RWPE1 (cell line): Measurements from ENCODE around the gene ANKRD34A.

Experiments used
- CTCF ChIA-PET: fragments of 350-600 bp; sonication (Branson Sonifier 250); formaldehyde crosslinking; extraction: SDS; loops from one replicate; lab custom pipeline; 2021; lab: Yijun Ruan, JAX
- POLR2A ChIA-PET: fragments of 400-600 bp; formaldehyde crosslinking; extraction: SDS; loops from one replicate; lab custom pipeline; 2020; ENCODE audit warnings: antibody characterized with exemption; ENCODE audit not compliant: low non-redundant PET; lab: Yijun Ruan, JAX
- DNase-seq: peaks from one replicate; pipeline ENCODE4 v3.0.0; 2012; ENCODE audit warnings: low spot score
- H3K27ac ChIP-seq: fragments of 450-650 bp; 2 replicates; pipeline ENCODE4 v1.5.1; 2017
- TF ChIP-seq, protein P1 (sequence below): fragments of 450-650 bp; conservative IDR thresholded peaks from 2 replicates; pipeline ENCODE4 v1.5.1; 2017; ENCODE audit warnings: low read depth, mild to moderate bottlenecking

Gene ANKRD34A

DNA sequence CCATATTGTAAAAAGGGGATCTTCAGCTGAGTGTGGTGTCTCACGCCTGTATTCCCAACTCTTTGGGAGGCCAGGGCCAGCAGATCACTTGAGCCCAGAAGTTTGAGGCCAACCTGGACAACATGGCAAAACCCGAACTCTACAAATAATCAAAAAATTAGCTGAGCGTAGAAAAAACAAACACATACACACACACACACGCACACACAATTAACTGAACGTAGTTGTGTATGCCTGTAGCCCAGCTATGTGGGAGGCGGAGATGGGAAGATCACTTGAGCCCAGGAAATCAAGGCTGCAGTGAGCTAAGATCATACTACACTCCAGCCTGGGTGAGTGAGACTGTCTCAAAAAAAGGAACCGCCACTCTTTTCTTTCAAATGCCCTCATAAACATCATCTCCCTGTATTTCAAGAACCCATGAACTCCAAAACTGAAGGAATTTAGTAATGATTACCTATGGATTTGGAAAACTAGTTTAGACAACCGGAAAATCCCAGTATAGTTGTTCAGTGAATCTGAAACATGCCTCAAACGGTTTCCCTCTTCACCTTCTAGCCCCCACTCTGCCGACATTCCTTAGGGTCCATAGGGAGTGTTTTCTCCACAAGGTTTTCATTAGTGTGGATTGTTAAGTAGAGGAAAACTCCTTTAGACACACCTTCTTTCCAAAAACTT, 27.5 kb upstream of the ANKRD34A start:
- H3K27ac ChIP-seq = peak overlapping the region; percentile 55
- CTCF ChIA-PET = interaction anchor here (0.5 to 2.4 kb wide), 2 partner anchors 15 to 18 kb away, joined by 3 to 11 read pairs; no protein-coding TSS in a partner anchor
- POLR2A ChIA-PET = no interaction called here
- DNase-seq = no peak
- TF ChIP-seq, protein P1, sequence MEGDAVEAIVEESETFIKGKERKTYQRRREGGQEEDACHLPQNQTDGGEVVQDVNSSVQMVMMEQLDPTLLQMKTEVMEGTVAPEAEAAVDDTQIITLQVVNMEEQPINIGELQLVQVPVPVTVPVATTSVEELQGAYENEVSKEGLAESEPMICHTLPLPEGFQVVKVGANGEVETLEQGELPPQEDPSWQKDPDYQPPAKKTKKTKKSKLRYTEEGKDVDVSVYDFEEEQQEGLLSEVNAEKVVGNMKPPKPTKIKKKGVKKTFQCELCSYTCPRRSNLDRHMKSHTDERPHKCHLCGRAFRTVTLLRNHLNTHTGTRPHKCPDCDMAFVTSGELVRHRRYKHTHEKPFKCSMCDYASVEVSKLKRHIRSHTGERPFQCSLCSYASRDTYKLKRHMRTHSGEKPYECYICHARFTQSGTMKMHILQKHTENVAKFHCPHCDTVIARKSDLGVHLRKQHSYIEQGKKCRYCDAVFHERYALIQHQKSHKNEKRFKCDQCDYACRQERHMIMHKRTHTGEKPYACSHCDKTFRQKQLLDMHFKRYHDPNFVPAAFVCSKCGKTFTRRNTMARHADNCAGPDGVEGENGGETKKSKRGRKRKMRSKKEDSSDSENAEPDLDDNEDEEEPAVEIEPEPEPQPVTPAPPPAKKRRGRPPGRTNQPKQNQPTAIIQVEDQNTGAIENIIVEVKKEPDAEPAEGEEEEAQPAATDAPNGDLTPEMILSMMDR = no peak

DNA sequence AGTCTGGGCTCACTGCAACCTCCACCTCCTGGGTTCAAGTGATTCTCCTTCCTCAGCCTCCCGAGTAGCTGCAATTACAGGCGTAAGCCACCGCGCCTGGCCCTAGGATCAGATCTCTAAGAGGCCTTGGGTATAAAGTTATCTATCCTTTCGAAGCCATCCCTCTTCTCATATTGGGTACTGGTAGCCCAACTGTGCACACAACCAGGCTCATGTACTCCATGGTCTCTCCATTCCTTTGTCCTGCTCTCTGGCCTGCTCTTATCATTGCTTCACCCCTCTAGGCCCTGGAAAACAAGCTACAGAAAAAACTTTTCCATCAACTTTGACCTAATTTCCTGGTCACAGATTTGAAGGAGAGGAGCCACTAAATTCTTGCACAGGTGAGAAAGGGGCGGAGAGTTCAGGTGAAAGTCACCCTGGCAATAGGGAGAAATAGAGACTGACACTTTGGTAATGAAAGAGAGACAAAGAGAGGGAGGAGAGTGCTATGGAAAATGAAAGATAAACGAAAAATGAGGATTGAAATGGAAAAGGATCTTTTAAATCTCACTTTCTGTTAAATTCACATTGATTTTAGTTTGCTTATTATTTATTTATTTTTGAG, 26.0 kb upstream of the ANKRD34A start:
- TF ChIP-seq, protein P1 = no peak
- ChIA-PET POLR2A (interaction anchor here (0.7 kb wide), 1 partner anchor 61 kb away, joined by 5 read pairs; no protein-coding TSS in a partner anchor), CTCF (interaction anchor here (1.3 to 3.8 kb wide), 2 partner anchors 11 to 13 kb away, joined by 5 to 13 read pairs; no protein-coding TSS in a partner anchor)
- H3K27ac ChIP-seq = peak overlapping the region; percentile 66
- DNase-seq = no peak

DNA sequence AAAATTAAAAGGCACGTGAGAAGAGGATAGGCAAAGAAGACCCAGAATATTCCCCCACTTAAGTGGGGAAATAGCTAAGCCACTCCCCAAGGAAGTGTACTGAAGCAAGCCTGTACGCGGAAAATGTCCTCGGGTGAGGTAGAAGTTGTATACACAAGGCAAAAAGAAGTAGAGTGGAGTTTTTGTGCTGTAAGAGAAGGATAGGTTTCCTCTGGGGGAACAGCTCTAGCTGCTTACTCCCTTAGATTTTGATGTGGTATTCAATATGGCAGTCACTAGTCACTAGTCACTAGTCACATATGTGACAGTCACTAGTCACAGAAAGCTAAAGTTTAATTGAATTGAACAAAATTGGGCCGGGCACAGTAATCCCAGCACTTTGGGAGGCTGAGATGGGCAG, 24.4 kb upstream of the ANKRD34A start:
- TF ChIP-seq, protein P1 = no peak
- DNase-seq = no peak
- H3K27ac ChIP-seq = peak overlapping the region; percentile 66
- ChIA-PET POLR2A (no interaction called here), CTCF (interaction anchor here (0.9 to 3.8 kb wide), 2 partner anchors 11 to 19 kb away, joined by 3 to 13 read pairs; no protein-coding TSS in a partner anchor)

DNA sequence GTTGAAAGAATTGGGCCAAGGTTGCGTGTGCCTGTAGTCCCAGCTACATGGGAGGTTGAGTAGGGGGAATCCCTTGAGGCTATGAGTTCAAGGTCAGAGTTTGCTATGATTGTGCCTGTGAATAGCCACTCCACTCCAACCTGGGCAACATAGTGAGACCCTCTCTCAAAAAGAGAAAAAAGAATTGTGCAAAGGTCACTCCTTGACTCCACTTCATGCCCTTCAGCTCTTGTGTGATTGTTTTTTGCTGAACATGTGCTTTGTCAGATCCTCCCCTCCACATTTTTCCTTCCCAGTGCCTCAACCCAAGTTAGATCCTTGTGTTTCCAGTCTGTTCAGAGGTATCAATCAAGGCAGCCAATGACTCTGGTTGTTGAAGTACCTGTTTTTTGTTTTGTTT, 23.6 kb upstream of the ANKRD34A start:
- ChIA-PET CTCF (interaction anchor here (0.9 to 3.8 kb wide), 2 partner anchors 10 to 20 kb away, joined by 3 to 13 read pairs; no protein-coding TSS in a partner anchor), POLR2A (no interaction called here)
- peak overlapping the region; percentile 44 for H3K27ac ChIP-seq
- TF ChIP-seq, protein P1 = no peak
- no peak for DNase-seq

DNA sequence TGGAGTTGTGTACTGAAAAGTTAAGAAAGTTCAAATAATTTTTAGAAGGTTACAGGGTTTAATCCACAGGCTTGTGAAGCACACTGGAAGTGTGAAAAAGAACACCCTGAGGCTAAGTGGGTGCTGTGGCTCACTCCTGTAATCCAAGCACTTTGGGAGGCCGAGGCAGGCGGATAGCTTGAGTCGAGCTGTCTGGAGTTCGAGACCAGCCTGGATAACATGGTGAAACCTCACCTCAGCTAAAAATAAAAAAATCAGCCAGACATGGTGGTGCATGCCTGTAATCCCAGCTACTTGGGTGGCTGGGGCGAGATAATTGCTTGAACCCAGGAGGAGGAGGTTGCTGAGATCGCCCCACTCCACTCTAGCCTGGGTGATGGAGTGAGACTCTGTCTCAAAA, 22.2 kb upstream of the ANKRD34A start:
- ChIA-PET POLR2A (no interaction called here), CTCF (no interaction called here)
- no peak for DNase-seq
- TF ChIP-seq, protein P1 = no peak
- H3K27ac ChIP-seq = peak overlapping the region; percentile 36; the same call in 1 of the 2 replicates

DNA sequence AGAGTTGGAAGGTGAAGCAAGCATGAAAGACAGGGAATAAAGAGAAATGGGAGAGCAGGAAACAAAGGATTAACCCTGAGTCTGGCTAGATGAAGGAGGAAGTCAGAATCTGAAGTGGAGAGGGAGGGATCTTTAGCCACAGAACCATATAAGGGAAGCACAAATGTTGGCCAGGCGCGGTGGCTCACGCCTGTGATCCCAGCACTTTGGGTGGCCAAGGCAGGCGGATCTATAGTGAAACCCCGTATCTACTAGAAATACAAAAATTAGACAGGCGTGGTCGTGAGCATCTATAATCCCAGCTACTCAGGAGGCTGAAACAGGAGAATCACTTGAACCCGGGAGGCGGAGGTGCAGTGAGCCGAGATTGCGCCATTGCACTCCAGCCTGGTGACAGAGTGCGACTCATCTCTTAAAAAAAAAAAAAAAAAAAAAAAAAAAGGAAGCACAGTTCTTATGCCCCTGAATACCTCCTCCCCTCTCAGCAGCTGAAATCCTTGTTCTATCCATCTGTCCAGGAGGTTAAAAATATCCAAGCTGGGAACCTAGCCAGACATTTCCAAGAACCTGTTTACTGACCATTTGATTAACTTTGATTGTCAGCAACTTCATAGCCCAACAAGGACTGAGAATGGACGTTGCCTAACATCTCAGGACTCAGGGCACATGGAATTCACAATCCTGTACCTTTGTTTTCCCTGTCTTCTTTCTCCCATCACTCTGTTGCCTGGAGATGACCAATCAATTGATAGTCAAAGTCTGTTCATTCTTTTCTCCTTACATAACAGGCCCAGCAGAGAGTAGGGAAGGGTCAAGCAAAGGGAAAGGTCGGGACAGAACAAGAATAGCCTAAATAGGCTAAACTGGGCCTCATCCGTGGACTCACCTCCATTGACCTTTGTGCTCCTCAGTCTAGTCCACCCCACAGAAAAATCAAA, 21.4 kb upstream of the ANKRD34A start:
- TF ChIP-seq, protein P1 = no peak
- POLR2A ChIA-PET = no interaction called here
- H3K27ac ChIP-seq = peak overlapping the region; percentile 76
- no peak for DNase-seq
- CTCF ChIA-PET = interaction anchor here (1.2 kb wide), 1 partner anchor 22 kb away, joined by 8 read pairs; no protein-coding TSS in a partner anchor
